ENCODE results near the gene PCDHGA7. TPM values are rescaled to one million over a fixed set of nuclear protein-coding genes. Genes with fewer than 3 reads are reported as not detected.
"Not testable (repeated sequence)": the region's sequence is repeated elsewhere in the genome, so short reads cannot be mapped to it uniquely, and the experiment has no call there.

The PCDHGA7 gene
- polyA plus RNA-seq, 3 donors: 1.6 to 2.3 (median 2.2) TPM

- no peak for DNase-seq (ENCODE audit: low read depth in 3 of 3, low spot score in 2 of 3)
These were observed 16.3 kb upstream of the PCDHGA7 start for GRCh38 chr5:141366016-141366896.

GRCh38 chr5:141369994-141370848 is 12.3 kb upstream of the PCDHGA7 start, which contains the start of gene PCDHGB3:
PCDHGB3 (plus strand) TSS chr5:141370242; CDS start chr5:141370395, 153 bp downstream.
- no peak for DNase-seq (ENCODE audit: low read depth in 3 of 3, low spot score in 2 of 3)

- no peak for DNase-seq (ENCODE audit: low read depth in 3 of 3, low spot score in 2 of 3)
These were observed 10.7 kb upstream of the PCDHGA7 start for GRCh38 chr5:141371572-141372475.

GRCh38 chr5:141373673-141374317 is 8.7 kb upstream of the PCDHGA7 start, which contains the start of gene PCDHGA6:
PCDHGA6 (plus strand) TSS chr5:141373891; CDS start chr5:141374084, 193 bp downstream.
- no peak for DNase-seq (ENCODE audit: low read depth in 3 of 3, low spot score in 2 of 3)

GRCh38 chr5:141374627-141375026 is 7.9 kb upstream of the PCDHGA7 start:
- DNase-seq (ENCODE audit: low read depth in 3 of 3, low spot score in 2 of 3): no peak

- DNase-seq (ENCODE audit: low read depth in 3 of 3, low spot score in 2 of 3): not testable (repeated sequence)
These were observed 6.9 kb upstream of the PCDHGA7 start for GRCh38 chr5:141375444-141376155.

- DNase-seq (ENCODE audit: low read depth in 3 of 3, low spot score in 2 of 3): no peak
These were observed 803 bp downstream of the PCDHGA7 start for GRCh38 chr5:141383345-141383744.

- DNase-seq (ENCODE audit: low read depth in 3 of 3, low spot score in 2 of 3): no peak
These were observed 2.1 kb downstream of the PCDHGA7 start for GRCh38 chr5:141384471-141385267.

- not testable (repeated sequence) for DNase-seq (ENCODE audit: low read depth in 3 of 3, low spot score in 2 of 3)
These were observed 5.2 kb downstream of the PCDHGA7 start, which contains the start of gene PCDHGB4 for GRCh38 chr5:141387557-141388311. PCDHGB4 (plus strand) TSS chr5:141387698; CDS start chr5:141387885, 187 bp downstream.

- no peak for DNase-seq (ENCODE audit: low read depth in 3 of 3, low spot score in 2 of 3)
These were observed 6.1 kb downstream of the PCDHGA7 start for GRCh38 chr5:141388661-141389060.

GRCh38 chr5:141389153-141390042 is 6.9 kb downstream of the PCDHGA7 start:
- no peak for DNase-seq (ENCODE audit: low read depth in 3 of 3, low spot score in 2 of 3)

GRCh38 chr5:141392429-141393198 is 10.1 kb downstream of the PCDHGA7 start, which contains the start of gene PCDHGA8:
PCDHGA8 (plus strand) TSS chr5:141392633; CDS start chr5:141392814, 181 bp downstream.
- no peak for DNase-seq (ENCODE audit: low read depth in 3 of 3, low spot score in 2 of 3)

GRCh38 chr5:141393267-141393666 is 10.7 kb downstream of the PCDHGA7 start:
- no peak for DNase-seq (ENCODE audit: low read depth in 3 of 3, low spot score in 2 of 3)

GRCh38 chr5:141394401-141395187 is 12.1 kb downstream of the PCDHGA7 start:
- not testable (repeated sequence) for DNase-seq (ENCODE audit: low read depth in 3 of 3, low spot score in 2 of 3)

All from right renal cortex interstitium (tissue), 3 donors.